Smooth muscle cell (in vitro differentiated cells): ENCODE measurements around the gene SERPINB3. TPM values are rescaled to one million over a fixed set of nuclear protein-coding genes. Genes with fewer than 3 reads are reported as not detected.
"Not testable (repeated sequence)": the region's sequence is repeated elsewhere in the genome, so short reads cannot be mapped to it uniquely, and the experiment has no call there.

Experiments used
- DNase-seq: peaks from one replicate; lab custom pipeline; 2025; ENCODE audit not compliant: unreplicated experiment; lab: John Stamatoyannopoulos, UW
- H2AFZ ChIP-seq: fragments of 200-600 bp; sonication (generic); 2 replicates; pipeline ENCODE4 v1.6.0; 2016; ENCODE audit warnings: antibody characterized with exemption, low read depth, mild to moderate bottlenecking
- H3F3A ChIP-seq: fragments of 200-600 bp; sonication (generic); 2 replicates; pipeline ENCODE4 v1.6.0; 2017; ENCODE audit warnings: antibody characterized with exemption, low read depth
- H3K27ac ChIP-seq: fragments of 200-600 bp; sonication (generic); 2 replicates; pipeline ENCODE4 v1.5.1; 2016; ENCODE audit warnings: low read depth, mild to moderate bottlenecking
- H3K27me3 ChIP-seq: fragments of 200-600 bp; sonication (generic); 2 replicates; pipeline ENCODE4 v1.6.1; 2016; ENCODE audit warnings: low read depth, mild to moderate bottlenecking
- H3K36me3 ChIP-seq: fragments of 200-600 bp; sonication (generic); 2 replicates; pipeline ENCODE4 v1.5.1; 2016; ENCODE audit warnings: low read depth
- H3K4me1 ChIP-seq: fragments of 200-600 bp; sonication (generic); 2 replicates; pipeline ENCODE4 v1.5.1; 2016; ENCODE audit warnings: low read depth
- H3K4me2 ChIP-seq: fragments of 200-600 bp; sonication (generic); 2 replicates; pipeline ENCODE4 v1.6.0; 2016; ENCODE audit warnings: mild to moderate bottlenecking
- H3K4me3 ChIP-seq: fragments of 200-600 bp; sonication (generic); 2 replicates; pipeline ENCODE4 v1.5.1; 2016; ENCODE audit warnings: mild to moderate bottlenecking
- H3K79me2 ChIP-seq: fragments of 200-600 bp; sonication (generic); 2 replicates; pipeline ENCODE4 v1.6.0; 2016; ENCODE audit warnings: low read depth, mild to moderate bottlenecking
- H3K9ac ChIP-seq: fragments of 200-600 bp; sonication (generic); 2 replicates; pipeline ENCODE4 v1.6.0; 2016; ENCODE audit warnings: low read depth
- H3K9me3 ChIP-seq: fragments of 200-600 bp; sonication (generic); replicated peaks from 2 replicates; pipeline ENCODE4 v1.5.1; 2016; ENCODE audit warnings: low read depth
- H4K20me1 ChIP-seq: fragments of 200-600 bp; sonication (generic); 2 replicates; pipeline ENCODE4 v1.6.0; 2016; ENCODE audit warnings: low read depth
- CTCF ChIP-seq: fragments of 200-600 bp; sonication (generic); IDR thresholded peaks from 2 replicates; pipeline ENCODE4 v1.5.1; 2017; ENCODE audit warnings: borderline replicate concordance, mild to moderate bottlenecking, antibody characterized with exemption; ENCODE audit not compliant: insufficient read depth, poor library complexity, severe bottlenecking
- WGBS: methylation state at CpG from one replicate; pipeline ENCODE4 v1.1.7; 2016; ENCODE audit warnings: low lambda C conversion rate; 5-methylcytosine and 5-hydroxymethylcytosine counted together
- polyA plus RNA-seq: library from polyadenylated mRNA; unstranded; fragments of >200 nt; fragmentation: Nextera tagmentation; extraction: Ambion mirVana; gene quantifications from 2 replicates; pipeline ENCODE4 v1.2.1, GENCODE V29; 2016
- total RNA-seq: library from RNA; depleted of rRNA; stranded (reverse); fragments of >200 nt; gene quantifications from 2 replicates; pipeline ENCODE4 v1.2.3, GENCODE V29; 2014

SERPINB3 gene
- total and polyA plus RNA-seq, 2 experiments from 2014 or later: 44.0 to 148 TPM

DNA sequence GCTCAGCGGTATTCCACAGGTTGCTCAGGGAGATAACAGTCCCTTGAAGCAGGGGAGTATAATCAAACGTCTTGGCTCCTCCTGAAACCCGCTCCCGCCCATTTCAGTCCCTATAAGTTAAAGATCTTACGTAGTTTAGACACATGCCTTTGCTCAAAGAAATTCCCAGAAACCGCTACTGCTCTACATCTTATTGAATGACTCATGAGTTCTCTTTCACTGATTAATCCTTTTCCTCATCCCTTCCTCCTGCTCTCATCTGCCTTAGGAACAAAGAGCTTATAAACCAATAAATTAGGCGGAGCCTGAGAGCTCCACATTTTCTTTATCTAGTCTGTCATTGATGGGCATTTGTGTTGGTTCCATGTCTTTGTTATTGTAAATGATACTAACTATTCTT lies 13.5 kb downstream of the SERPINB3 start:
- Histone ChIP-seq H3K9me3 (no peaks in the 10 kb centered on the region), H3K27me3 (no peaks in the 10 kb centered on the region), H3K9ac (no peak overlapping the region), H3K4me3 (no peak overlapping the region), H3K79me2 (no peaks in the 10 kb centered on the region), H3K36me3 (no peaks in the 10 kb centered on the region), H4K20me1 (no peaks in the 10 kb centered on the region), H3F3A (no peaks in the 10 kb centered on the region), H2AFZ (no peak overlapping the region), H3K27ac (no peak overlapping the region), H3K4me1 (no peaks in the 10 kb centered on the region), H3K4me2 (no peak overlapping the region)
- DNase-seq: no peak
- TF ChIP-seq CTCF: no peak
- WGBS: 52% methylated on average over 7 of the region's 7 CpGs

DNA sequence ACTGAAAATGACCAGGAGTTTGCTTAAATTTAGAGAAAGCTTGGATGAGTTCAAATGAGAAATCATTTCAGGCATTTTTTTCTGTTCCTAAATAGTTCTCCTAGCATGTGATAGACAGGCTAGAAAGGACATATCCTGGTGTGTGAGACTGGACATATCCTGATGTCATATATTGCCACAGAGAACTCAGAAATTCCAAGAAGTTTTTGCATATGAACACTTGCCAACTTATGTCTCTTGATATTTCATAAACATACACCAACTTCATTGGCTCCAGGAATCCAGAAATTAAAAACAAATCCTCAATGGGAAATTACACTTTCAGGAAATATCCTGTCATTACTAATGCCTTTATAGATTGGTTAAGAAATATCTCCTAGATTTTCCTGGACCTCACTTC lies 14.8 kb downstream of the SERPINB3 start:
- Histone ChIP-seq H3K9ac (no peak overlapping the region), H3K27me3 (no peaks in the 10 kb centered on the region), H3K36me3 (no peaks in the 10 kb centered on the region), H3K79me2 (no peaks in the 10 kb centered on the region), H3K27ac (no peak overlapping the region), H4K20me1 (no peaks in the 10 kb centered on the region), H3K4me1 (no peaks in the 10 kb centered on the region), H3K9me3 (no peaks in the 10 kb centered on the region), H2AFZ (no peak overlapping the region), H3K4me2 (no peak overlapping the region), H3F3A (no peaks in the 10 kb centered on the region), H3K4me3 (no peak overlapping the region)
- no peak for TF ChIP-seq CTCF
- no peak for DNase-seq

GRCh38 chr18:63644694-63645093 lies 17.0 kb downstream of the SERPINB3 start:
- not testable (repeated sequence) for H3K4me3 ChIP-seq, H3K9me3 ChIP-seq, H3F3A ChIP-seq, H3K36me3 ChIP-seq, DNase-seq, H3K27ac ChIP-seq, H3K4me2 ChIP-seq, H3K4me1 ChIP-seq, H3K79me2 ChIP-seq, H2AFZ ChIP-seq, H4K20me1 ChIP-seq, H3K9ac ChIP-seq, H3K27me3 ChIP-seq
- WGBS: 95% methylated on average over 1 of the region's 1 CpG

- not testable (repeated sequence) for H3F3A ChIP-seq, H3K27me3 ChIP-seq, H3K9ac ChIP-seq, H3K36me3 ChIP-seq, H3K4me1 ChIP-seq, H3K27ac ChIP-seq, H3K4me2 ChIP-seq, H4K20me1 ChIP-seq, H3K79me2 ChIP-seq, H3K9me3 ChIP-seq, DNase-seq, H3K4me3 ChIP-seq, H2AFZ ChIP-seq
- 94% methylated on average over 1 of the region's 2 CpGs for WGBS
Observed at GRCh38 chr18:63644142-63644541, 17.6 kb downstream of the SERPINB3 start, which contains the start of gene SERPINB4. Gene SERPINB4, minus strand, starts transcription at chr18:63644256. Its CDS starts 679 bp downstream, at chr18:63643577.

DNA sequence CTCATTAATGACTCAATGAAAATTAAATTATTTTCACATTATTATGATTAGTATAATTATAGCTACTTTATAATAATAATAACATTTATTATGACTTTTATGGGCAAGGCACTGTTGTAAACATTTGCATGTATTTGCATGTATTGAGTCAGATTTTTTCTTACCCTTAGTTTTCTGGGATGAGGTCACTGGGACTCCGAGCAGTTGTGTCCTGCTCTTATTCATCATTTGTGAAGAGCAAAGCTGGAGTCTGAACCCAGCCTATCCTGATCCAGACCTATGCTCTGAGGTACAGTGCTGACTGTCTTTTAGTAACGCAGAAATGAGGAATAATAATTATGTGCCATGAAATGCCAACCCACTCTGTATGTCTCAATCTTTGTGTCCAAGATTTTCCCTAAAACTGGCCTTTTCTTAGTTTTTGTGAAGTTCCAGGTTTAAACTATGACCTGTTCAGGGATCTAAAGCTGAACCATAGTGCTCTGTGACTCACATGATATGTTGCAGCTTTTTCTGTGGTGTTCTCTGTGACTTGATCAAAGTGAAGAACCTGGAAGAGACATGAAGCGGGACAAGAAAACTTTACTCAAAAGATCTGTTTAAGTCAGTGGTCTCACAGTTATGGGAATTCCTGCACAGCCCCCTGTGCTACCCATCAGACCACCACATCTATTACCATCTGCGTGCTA lies 18.9 kb downstream of the SERPINB3 start:
- H4K20me1 ChIP-seq, H3K9me3 ChIP-seq, H3K27me3 ChIP-seq, H3K36me3 ChIP-seq, H3K27ac ChIP-seq, H3K9ac ChIP-seq, H3K79me2 ChIP-seq, H2AFZ ChIP-seq, DNase-seq, H3K4me3 ChIP-seq, H3F3A ChIP-seq, H3K4me2 ChIP-seq, H3K4me1 ChIP-seq: not testable (repeated sequence)
- 91% methylated on average over 4 of the region's 4 CpGs for WGBS

GRCh38 chr18:63641157-63641680 lies 20.5 kb downstream of the SERPINB3 start:
- H3K36me3 ChIP-seq, H3K27me3 ChIP-seq, H3K27ac ChIP-seq, H4K20me1 ChIP-seq, H3K79me2 ChIP-seq, H3F3A ChIP-seq, H3K9ac ChIP-seq, H3K4me1 ChIP-seq, H3K9me3 ChIP-seq, H2AFZ ChIP-seq, H3K4me2 ChIP-seq, H3K4me3 ChIP-seq, DNase-seq: not testable (repeated sequence)
- 58% methylated on average over 4 of the region's 4 CpGs for WGBS
